GM19467 (cell line): ENCODE measurements around the gene ZMYND11.
"Not testable (repeated sequence)": the region's sequence is repeated elsewhere in the genome, so short reads cannot be mapped to it uniquely, and the experiment has no call there.

Source experiments
- ATAC-seq: cut with Tn5 transposase; IDR thresholded peaks from one replicate; pipeline ENCODE4 v1.9.1; 2021; ENCODE audit warnings: mild to moderate bottlenecking, moderate library complexity; ENCODE audit not compliant: unreplicated experiment

The ZMYND11 gene

DNA sequence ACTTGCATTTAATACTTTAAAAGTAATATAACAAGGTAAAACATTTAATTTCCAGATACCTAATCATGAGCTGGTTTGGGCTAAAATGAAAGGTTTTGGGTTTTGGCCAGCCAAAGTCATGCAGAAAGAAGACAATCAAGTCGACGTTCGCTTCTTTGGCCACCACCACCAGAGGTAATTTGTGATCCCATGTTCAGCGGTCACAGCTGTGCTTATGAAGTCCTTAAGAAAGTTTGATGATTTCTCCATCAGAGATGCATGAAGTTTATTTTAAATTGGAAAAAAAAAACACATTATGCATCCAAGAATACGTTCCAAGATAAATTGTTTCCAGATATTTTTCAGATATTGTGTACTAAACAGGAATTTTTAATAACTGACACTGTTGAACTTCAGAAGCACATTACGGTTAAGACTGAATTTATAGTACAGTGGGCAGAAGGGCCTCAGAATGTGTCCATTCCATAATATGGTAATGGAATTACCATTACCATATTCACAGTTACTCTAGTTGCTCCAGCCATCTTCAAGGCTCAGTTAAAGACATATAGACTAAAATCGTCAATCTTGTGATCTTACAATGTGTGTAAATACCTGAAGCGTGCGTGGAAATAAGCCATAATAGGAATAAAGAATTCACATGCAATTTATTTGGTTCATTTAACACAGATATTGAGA, 106.8 kb downstream of the ZMYND11 start:
- no peak for ATAC-seq

DNA sequence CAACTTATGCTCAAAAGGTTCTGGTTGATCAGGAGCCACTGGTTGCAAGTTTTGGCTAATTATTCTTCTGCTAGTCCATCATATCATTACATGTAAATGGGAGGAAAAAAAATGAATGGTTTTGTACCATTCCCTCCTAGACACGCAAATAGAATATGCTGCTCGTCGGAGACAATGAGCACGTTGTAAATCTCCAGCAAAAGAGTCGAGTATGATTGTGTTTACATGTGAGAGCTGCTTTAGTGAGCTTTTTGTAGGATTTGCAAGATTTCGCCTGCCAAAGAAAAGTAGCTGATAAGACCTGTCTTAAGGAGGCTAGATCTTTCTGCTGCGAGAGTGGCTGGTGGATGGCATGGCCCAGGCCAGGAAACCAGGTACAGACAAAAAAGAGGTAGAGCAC, 109.0 kb downstream of the ZMYND11 start:
- no peak for ATAC-seq

DNA sequence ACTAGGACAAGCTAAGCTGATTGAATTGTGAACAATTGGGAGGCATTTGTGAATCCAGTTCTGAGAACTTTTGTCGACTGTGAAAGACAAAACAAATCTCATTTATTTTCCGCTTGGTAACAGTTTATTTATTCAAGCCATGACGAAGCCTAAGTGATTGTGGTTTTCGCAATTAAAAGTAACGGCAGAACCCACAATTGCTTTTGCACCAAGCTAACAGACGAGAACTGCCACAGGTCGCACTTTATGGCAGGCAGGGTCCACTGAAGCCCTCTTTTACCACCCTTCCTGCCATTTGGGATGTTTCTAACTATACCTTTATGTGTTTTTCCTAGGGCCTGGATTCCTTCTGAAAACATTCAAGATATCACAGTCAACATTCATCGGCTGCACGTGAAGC, 111.2 kb downstream of the ZMYND11 start:
- ATAC-seq = no peak

DNA sequence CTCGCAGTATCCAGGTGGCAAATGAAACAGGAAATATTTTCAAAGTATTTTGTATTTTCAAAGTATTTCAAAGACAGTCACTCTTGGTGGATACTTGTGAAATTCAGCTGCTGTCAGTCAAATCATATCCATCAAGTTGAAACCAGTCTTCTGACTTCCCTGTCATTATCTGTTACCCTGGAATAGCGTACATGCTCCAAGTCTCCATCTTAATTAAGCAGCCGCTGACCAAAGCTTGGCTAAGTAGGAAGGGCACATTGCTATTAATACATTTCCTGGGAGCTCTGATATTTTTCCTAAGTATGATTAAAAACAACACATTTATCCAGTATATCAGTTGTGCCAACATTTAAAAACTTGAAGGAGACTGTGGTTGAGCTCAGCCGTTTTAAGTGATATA, 112.2 kb downstream of the ZMYND11 start:
- no peak for ATAC-seq

DNA sequence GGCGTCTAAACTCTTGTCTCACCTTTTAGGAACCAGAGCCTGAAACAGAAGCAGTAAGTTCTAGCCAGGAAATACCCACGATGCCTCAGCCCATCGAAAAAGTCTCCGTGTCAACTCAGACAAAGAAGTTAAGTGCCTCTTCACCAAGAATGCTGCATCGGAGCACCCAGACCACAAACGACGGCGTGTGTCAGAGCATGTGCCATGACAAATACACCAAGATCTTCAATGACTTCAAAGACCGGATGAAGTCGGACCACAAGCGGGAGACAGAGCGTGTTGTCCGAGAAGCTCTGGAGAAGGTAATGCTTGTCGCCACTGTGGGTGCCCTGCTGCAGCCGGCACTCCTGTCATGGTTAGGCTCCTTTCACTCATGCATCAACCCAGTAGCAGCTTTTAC, 113.1 kb downstream of the ZMYND11 start:
- ATAC-seq = no peak

DNA sequence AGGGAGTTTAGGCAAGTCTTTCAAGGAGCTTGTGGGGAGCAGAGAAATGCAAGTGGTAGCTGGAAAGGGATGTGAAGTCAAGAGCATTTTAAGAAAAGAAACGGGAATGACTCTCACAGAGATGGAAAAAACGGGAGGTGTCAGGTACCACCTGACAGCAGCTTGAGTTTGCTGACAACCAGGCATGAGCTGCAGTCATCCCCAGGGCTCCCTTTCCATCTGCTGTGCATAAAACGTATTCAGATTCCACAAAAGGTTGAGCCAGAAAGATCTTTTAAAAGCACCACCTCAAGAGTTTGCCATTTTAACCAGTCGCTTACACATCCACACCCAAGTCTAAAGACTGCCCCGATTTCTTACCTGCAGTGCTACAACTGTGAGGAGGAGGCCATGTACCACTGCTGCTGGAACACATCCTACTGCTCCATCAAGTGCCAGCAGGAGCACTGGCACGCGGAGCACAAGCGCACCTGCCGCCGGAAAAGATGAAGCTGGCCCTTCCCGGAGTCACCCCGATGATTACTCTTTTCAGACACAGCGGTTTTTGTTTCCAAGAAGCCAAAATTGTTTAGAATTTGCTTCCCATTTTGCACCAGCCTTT, 116.8 kb downstream of the ZMYND11 start:
- no peak for ATAC-seq

DNA sequence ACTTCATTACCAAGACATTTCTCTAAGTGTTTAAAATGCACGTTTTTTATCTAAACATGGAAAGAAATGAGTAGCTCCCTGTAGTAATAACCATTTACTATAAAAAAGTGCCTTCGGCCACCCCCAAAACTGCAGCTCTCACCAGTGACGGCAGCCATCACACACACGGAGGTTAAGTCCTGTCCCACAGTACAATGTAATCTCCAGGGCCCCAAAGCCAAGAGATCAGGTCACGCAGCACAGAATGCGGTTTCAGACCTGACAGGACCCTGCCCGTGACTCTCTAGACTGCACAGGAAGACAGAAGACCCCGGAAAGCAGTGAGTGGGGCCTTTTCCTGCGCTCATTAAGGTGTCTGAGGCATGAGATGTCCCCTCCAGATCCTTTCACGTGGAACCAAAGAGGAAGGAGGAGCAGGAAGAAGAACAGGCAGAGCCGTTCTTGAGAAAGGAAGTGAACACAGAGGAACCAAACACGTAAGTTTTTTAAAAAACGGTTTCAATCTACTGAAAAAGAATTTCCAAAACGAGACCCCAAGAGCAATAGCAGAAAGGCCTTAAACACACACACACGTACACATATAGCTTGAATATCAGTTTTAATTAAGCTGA, 125.7 kb downstream of the ZMYND11 start:
- no peak for ATAC-seq

DNA sequence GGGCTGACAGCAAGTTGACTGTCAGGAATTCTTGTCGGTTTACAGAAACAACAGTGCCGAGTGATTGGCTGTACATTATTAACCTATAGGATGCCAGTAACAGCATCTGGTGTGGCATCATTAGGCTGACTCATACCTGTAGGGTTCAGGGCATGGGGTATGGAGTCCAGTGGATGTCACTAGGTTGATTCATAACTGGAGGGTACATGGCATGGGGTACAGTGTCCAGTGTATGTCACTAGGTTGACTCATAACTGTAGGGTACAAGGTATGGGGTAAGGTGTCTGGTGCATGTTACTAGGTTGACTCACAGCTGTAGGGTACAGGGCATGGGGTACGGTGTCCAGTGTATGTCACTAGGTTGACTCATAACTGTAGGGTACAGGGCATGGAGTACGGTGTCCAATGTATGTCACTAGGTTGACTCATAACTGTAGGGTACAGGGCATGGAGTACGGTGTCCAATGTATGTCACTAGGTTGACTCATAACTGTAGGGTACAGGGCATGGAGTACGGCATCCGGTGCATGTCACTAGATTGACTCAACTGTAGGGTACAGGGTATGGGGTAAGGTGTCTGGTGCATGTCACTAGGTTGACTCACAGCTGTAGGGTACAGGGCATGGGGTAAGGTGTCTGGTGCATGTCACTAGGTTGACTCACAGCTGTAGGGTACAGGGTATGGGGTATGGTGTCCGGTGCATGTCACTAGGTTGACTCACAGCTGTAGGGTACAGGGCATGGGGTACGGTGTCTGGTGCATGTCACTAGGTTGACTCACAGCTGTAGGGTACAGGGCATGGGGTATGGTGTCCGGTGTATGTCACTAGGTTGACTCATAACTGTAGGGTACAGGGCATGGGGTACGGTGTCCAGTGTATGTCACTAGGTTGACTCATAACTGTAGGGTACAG, 129.2 kb downstream of the ZMYND11 start:
- not testable (repeated sequence) for ATAC-seq

DNA sequence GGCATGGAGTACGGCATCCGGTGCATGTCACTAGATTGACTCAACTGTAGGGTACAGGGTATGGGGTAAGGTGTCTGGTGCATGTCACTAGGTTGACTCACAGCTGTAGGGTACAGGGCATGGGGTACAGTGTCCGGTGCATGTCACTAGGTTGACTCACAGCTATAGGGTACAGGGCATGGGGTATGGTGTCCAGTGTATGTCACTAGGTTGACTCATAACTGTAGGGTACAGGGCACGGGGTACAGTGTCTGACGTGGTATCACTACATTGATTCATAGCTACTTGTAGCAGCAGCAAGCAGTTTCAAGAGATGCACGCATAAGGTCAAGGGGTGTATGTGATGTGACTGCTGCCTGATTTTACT, 129.8 kb downstream of the ZMYND11 start:
- not testable (repeated sequence) for ATAC-seq

DNA sequence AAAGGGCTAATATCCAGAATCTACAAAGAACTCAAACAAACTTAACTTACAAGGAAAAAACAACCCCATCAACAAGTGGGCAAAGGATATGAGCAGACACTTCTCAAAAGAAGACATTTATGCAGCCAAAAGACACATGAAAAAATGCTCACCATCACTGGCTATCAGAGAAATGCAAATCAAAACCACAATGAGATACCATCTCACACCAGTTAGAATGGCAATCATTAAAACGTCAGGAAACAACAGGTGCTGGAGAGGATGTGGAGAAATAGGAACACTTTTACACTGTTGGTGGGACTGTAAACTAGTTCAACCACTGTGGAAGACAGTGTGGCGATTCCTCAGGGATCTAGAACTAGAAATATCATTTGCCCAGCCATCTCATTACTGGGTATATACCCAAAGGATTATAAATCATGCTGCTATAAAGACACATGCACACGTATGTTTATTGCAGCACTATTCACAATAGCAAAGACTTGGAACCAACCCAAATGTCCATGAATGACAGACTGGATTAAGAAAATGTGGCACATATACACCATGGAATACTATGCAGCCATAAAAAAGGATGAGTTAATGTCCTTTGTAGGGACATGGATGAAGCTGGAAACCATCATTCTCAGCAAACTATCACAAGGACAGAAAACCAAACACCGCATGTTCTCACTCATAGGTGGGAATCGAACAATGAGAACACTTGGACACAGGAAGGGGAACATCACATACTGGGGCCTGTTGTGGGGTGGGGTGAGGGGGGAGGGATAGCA, 130.7 kb downstream of the ZMYND11 start:
- not testable (repeated sequence) for ATAC-seq

DNA sequence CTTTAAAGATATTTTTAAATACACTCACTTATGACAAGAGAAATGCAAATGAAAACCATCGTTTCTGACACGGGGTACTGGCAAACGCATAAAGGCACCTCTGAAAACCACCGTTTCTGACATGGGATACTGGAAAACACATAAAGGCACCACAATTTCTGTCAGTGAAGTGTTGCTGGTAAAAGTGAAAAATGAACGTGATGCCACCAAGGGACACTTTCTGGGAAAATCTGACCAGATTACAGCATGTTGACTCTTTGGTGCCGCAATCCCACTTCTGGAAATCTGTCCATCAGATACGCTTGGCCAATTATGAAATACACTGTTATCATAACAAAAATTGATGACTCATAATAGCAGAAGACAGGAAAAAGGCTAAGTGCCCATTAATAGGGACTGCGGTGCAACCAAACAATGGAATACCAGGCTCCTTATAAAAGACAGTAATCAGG, 131.7 kb downstream of the ZMYND11 start:
- ATAC-seq = no peak

DNA sequence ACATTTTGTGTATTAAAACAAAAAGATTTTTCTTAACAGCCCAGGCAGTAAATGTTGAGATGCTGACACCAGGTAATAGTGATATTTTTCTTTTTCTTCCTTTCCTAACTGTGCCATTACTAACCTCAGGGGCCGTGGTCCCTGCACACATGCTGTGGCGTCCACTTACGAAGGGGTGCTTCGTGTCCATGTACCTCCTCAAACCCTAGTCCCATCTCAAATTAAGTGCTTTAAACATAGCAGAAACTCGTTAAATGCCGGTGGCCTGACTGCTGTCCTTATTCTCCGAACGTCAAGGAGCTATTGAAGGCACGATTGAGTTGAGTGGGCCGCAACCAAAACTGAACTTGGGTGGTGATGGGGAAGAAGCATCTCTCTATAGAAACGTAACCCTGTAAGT, 132.4 kb downstream of the ZMYND11 start:
- ATAC-seq = no peak

DNA sequence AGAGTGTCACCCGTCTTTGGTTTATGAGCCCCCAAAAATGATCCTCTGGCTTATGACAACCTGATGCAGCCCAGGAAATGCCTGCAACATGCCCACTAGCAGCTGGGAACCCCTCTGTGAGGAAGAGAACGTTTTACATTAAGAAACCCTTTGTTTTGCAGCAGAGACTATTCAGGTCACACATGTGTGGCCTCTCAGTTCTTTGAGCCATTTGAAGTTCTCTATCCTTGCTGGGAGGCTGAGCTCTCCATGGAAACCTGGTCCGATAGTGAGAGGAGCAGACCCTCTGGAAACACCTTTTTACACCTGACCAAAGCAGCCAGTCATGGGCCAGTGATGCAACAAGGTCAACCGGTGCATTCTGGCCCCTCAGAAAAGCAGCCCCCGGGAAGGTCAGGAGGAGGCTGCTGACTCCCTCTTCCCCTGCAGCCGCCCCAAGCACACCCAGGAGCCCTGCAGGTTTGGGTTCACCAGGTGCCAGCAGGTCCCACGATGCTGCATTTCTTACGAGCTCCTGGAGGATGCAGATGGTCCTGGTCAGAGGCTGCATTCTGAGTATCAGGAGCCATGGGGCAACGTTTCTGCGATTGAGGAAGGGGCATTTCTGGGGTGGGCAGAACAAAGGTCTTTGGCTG, 134.3 kb downstream of the ZMYND11 start:
- ATAC-seq = no peak

DNA sequence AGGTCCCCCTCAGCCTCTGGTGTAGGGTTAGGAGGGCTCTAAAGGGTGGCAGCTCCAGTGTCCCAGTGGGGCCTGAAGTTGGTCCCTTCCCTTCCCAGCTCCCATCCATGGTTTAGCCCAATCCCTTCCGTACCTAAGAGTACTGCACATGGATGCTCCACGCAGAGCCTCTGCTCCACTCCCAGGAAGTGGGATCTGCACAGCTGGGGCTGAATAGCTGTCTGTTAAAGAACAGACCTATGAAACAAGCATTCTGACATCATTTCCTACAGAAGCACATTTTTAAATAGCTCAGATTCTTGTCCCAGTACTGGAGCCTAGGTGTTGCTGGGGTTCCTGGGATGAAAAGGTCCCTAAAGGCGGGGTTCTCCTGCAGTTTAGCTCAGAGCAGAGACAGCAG, 135.9 kb downstream of the ZMYND11 start:
- ATAC-seq = no peak

DNA sequence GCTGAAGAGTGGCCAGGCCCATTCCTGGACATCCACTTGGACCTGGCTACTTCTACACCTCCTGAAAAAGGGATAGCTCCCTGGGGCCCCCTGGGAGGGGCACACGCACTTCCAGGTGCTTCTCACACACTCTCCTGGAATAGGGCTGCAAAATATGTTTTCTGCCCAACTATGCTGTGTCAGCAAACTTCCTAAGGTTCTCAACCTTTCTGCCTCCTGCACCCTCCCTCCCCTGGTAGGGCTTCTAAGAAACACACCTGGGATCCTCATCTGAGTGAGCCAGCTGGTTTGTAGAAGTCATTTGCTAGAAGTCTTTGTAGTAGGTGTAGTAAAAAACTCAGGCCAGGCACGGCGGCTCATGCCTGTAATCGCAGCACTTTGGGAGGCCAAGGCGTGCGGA, 136.5 kb downstream of the ZMYND11 start:
- ATAC-seq = no peak

DNA sequence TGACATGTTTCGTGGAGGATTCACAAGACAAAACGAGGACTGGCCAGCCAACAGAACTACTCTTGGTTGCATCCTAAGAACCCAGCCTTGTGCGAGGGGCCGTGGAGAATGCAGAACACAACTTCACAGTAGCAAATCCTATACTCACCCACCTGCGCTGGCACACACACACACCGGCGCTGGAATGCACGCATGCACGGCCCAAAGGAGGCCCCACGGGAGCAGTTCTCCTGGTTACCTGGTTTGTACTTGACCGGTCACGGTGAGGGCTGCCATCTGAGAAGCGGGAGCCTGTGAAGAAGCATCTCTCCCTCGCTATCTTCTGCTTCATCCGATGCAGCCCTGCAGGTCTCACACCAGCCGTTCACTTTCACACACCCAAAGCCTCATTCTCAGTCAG, 137.8 kb downstream of the ZMYND11 start:
- ATAC-seq = no peak

DNA sequence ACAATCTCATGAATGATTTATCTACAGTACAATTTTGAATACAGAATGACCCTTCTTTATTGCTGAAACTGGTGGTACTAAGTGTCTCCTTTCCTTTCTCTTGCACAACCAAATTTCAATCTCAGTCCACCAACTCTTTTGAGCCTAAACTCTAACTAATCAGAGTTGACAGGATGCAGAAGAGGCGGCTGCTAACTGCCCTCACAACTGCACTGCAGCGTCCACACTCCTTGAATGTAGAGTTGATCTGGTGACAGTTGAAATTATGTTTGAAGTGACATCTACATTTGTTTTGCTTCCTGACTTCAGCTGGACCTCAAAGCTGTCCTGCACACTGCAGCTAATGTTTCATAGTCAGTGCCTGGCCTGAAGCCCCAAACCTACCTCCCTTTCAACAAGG, 139.6 kb downstream of the ZMYND11 start:
- ATAC-seq = no peak

DNA sequence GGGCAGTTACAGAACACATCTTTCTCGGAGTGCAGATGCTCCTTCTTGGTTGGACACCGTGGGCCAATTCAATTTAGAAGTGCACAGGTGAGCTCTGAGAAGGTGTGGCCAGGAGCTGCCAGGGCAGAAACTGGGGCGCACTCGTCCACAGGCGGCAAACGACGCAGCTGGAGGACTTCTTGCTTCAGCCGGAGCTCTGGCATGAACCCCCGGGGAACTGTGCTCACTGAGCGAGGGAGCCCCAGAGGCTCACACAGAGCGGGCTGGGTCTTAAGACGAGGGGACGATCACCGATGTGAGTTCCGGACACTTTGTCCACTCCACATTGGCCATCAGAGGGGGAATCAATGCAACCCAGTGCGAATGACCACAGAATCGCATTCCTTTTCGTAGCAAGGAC, 140.4 kb downstream of the ZMYND11 start:
- ATAC-seq = no peak

DNA sequence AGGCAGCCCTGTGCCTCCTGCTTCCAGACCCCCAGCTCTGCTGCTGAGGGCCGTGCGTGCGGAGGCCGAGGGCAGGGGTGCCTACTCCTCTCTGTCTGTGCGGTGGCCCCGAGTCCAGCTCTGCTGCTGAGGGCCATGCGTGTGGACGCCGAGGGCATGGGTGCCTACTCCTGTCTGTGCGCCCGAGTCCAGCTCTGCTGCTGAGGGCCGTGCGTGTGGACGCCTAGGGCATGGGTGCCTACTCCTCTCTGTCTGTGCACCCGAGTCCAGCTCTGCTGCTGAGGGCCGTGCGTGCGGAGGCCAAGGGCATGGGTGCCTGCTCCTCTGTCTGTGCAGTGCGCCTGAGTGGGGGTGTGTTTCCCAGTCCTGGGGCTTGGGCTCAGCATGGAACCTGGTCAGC, 142.7 kb downstream of the ZMYND11 start:
- no peak for ATAC-seq

DNA sequence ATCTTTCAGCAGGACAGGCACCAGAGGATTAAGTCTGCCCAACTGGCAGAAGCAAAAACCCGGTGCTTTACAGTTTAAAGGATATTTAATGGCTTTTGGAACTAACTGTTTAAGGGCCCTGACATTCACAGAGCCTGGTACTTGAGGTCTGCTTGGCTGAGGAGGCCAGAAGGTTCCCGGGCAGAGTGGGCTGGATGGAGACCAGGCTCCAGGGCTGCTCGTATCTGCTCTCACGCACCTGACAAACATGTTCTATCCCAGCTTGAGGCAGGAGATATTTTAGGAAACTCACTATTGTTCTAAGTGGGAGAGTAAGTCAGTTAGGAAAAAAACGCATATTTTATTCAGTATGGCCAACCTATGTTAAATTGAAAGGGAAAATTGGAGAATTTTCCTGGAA, 143.5 kb downstream of the ZMYND11 start:
- ATAC-seq = no peak
